ENCODE data around the gene RALGAPA2. TPM values are rescaled to one million over a fixed set of nuclear protein-coding genes. Genes with fewer than 3 reads are reported as not detected.

The RALGAPA2 gene
- total RNA-seq, 1 donor from 2014 or later = 28.1 TPM

GRCh38 chr20:20495729-20496503, 216.5 kb downstream of the RALGAPA2 start:
- no peak overlapping the region for H3K4me3 Mint-ChIP-seq
- H3K27me3 Mint-ChIP-seq = no peaks in the 10 kb centered on the region
- H3K36me3 Mint-ChIP-seq = peaks cover 7% of the 10 kb centered on the region
- no peaks in the 10 kb centered on the region for H3K9me3 Mint-ChIP-seq
- no peak for TF ChIP-seq CTCF (conservative IDR thresholded peaks at IDR 0.05)
- H3K27ac Mint-ChIP-seq = no peak overlapping the region
- no peak for DNase-seq (ENCODE audit: extremely low spot score, unreplicated experiment)
- H3K4me1 Mint-ChIP-seq (ENCODE audit: unreplicated experiment) = peaks cover 30% of the 10 kb centered on the region

GRCh38 chr20:20493701-20494100, 218.7 kb downstream of the RALGAPA2 start:
- TF ChIP-seq CTCF (conservative IDR thresholded peaks at IDR 0.05) = no peak
- no peak for DNase-seq (ENCODE audit: extremely low spot score, unreplicated experiment)
- Mint-ChIP-seq H3K4me1 (ENCODE audit: unreplicated experiment) (peaks cover 33% of the 10 kb centered on the region), H3K27ac (no peak overlapping the region), H3K36me3 (peaks cover 7% of the 10 kb centered on the region), H3K27me3 (no peaks in the 10 kb centered on the region), H3K4me3 (no peak overlapping the region), H3K9me3 (no peaks in the 10 kb centered on the region)

GRCh38 chr20:20492521-20493332, 219.7 kb downstream of the RALGAPA2 start:
- no peak for TF ChIP-seq CTCF (conservative IDR thresholded peaks at IDR 0.05)
- no peak for DNase-seq (ENCODE audit: extremely low spot score, unreplicated experiment)
- H3K36me3 Mint-ChIP-seq = peaks cover 7% of the 10 kb centered on the region
- H3K9me3 Mint-ChIP-seq = no peaks in the 10 kb centered on the region
- peak overlapping the region; percentile 18 for H3K4me3 Mint-ChIP-seq
- H3K27ac Mint-ChIP-seq = peak overlapping the region; percentile 22
- peaks cover 25% of the 10 kb centered on the region for H3K4me1 Mint-ChIP-seq (ENCODE audit: unreplicated experiment)
- no peaks in the 10 kb centered on the region for H3K27me3 Mint-ChIP-seq

- Mint-ChIP-seq H3K9me3 (no peaks in the 10 kb centered on the region), H3K4me1 (ENCODE audit: unreplicated experiment) (peaks cover 25% of the 10 kb centered on the region), H3K27me3 (no peaks in the 10 kb centered on the region), H3K36me3 (peaks cover 3% of the 10 kb centered on the region), H3K27ac (peak overlapping the region; percentile 22), H3K4me3 (peak overlapping the region; percentile 24)
- no peak for TF ChIP-seq CTCF (conservative IDR thresholded peaks at IDR 0.05)
- DNase-seq (ENCODE audit: extremely low spot score, unreplicated experiment) = no peak
Observed at GRCh38 chr20:20491784-20492264, 220.6 kb downstream of the RALGAPA2 start.

- no peaks in the 10 kb centered on the region for H3K9me3 Mint-ChIP-seq
- H3K27ac Mint-ChIP-seq = no peak overlapping the region
- no peak for DNase-seq (ENCODE audit: extremely low spot score, unreplicated experiment)
- H3K4me3 Mint-ChIP-seq = no peak overlapping the region
- peaks cover 8% of the 10 kb centered on the region for H3K36me3 Mint-ChIP-seq
- H3K27me3 Mint-ChIP-seq = no peaks in the 10 kb centered on the region
- no peak for TF ChIP-seq CTCF (conservative IDR thresholded peaks at IDR 0.05)
- H3K4me1 Mint-ChIP-seq (ENCODE audit: unreplicated experiment) = peaks cover 25% of the 10 kb centered on the region
Observed at GRCh38 chr20:20491110-20491783, 221.2 kb downstream of the RALGAPA2 start.

Measured in type B pancreatic cell (in vitro differentiated cells).